ENCODE results near the gene DOCK4. TPM values are rescaled to one million over a fixed set of nuclear protein-coding genes. Genes with fewer than 3 reads are reported as not detected.

DOCK4 gene
- total RNA-seq, 2 donors from 2014 or later, result 0.21 to 1.1 TPM

DNA sequence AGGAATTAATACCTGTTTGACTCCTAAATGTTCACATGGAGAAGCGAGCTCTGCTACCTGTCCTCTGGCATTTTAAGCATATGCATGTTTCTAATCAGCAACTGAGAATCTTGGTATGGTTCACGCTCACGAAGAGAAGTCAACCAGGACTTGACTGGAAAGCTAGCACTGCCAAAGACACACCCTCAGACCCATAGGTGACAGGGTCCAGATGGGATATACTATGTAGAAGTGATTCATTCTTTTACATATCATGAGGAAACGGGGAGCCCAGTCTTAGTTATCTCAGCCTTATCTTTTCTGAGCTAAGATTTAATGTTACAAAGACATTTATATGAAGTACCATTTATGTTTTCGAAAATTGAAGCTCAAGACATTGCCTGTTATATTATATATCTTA is 313.0 kb downstream of the DOCK4 start:
- DNase-seq (ENCODE audit: low spot score in 2 of 2) (no peak), ATAC-seq (no peak)
- Mint-ChIP-seq H3K36me3 (no peaks in the 10 kb centered on the region), H3K27ac (no peak overlapping the region), H3K9me3 (no peaks in the 10 kb centered on the region)

DNA sequence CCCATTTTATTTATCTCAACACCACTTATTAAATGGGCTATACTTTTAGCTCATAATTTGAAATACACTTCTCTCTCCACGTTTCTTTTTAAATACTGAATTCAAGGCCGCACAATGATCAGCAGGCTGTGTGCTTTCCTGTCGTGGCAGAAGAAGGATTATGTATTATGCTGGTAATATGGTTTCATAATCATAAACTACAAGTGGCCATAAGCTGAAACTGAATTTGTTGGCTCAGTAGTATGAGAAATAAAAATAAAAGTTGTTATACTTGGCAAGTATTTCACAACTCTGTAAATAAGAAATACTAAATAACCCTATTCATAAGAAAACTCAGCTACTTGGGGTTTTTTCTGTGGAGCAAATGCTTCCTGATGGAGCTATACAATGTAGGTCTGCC is 313.6 kb downstream of the DOCK4 start:
- Mint-ChIP-seq H3K36me3 (no peaks in the 10 kb centered on the region), H3K9me3 (no peaks in the 10 kb centered on the region), H3K27ac (no peak overlapping the region)
- DNase-seq (ENCODE audit: low spot score in 2 of 2) (no peak), ATAC-seq (no peak)

DNA sequence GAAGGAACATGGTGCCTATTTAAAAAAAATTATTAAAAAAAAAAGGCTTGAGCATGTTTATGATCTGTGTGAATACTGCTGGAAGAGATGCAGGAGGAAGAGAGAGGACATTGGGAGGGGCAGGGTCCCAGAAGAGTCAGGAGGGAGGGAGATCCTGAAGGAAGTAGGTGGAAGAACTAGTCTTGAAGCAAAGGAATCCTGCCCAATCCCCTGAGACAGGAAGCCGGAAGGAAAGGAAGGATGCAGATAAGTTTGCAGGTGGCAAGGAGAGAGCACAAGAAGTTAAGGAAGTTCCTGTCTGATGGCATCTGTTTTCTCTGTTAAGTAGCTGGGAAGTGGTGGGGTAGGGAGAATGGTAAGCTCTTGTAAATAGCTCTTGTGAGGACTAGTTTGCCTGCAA is 318.5 kb downstream of the DOCK4 start:
- Mint-ChIP-seq H3K36me3 (no peaks in the 10 kb centered on the region), H3K27ac (no peak overlapping the region), H3K9me3 (no peaks in the 10 kb centered on the region)
- no peak for DNase-seq (ENCODE audit: low spot score in 2 of 2)
- ATAC-seq, result no peak

DNA sequence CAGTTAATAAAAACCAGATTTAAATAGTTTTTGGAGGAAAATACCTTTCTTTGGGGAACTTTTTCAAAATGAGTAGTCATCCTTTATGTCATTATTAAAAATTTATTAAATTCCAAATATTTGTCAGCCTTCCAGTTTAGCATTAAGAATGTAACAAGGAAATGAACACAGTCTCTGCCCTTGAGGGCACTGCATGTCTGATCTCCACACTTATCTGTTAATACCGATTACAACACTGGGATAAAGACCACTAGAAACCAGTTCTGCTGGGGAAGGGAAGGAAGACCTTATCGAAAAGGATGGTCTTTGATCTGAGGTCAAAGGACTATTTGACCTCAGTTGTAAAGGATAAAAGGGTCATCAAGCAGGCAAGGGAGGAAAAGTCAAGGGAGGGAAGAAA is 320.0 kb downstream of the DOCK4 start:
- no peak for DNase-seq (ENCODE audit: low spot score in 2 of 2)
- H3K27ac Mint-ChIP-seq, result no peak overlapping the region
- no peaks in the 10 kb centered on the region for H3K36me3 Mint-ChIP-seq
- ATAC-seq, result no peak
- H3K9me3 Mint-ChIP-seq, result no peaks in the 10 kb centered on the region

DNA sequence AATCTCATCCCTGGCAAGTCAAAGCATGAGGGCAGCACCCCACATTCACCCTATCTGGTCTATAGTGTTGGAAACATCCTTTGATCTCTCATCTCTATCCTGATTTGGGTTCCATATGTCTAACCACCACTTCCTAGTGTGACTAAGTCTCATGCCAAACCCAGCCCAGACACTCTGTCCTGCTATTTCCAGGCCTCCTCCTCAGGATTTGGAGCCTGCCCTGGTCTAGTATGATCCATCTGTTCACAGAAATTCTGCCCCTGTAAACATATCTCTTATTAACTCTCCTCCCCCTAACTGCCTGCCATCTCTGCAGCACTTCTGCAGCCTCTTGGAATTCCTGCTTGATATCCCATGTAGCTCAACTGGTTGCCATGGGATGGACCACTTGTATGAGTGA is 323.0 kb downstream of the DOCK4 start:
- no peaks in the 10 kb centered on the region for H3K36me3 Mint-ChIP-seq
- H3K27ac Mint-ChIP-seq, result no peak overlapping the region
- DNase-seq (ENCODE audit: low spot score in 2 of 2) (no peak), ATAC-seq (no peak)
- H3K9me3 Mint-ChIP-seq, result no peaks in the 10 kb centered on the region

DNA sequence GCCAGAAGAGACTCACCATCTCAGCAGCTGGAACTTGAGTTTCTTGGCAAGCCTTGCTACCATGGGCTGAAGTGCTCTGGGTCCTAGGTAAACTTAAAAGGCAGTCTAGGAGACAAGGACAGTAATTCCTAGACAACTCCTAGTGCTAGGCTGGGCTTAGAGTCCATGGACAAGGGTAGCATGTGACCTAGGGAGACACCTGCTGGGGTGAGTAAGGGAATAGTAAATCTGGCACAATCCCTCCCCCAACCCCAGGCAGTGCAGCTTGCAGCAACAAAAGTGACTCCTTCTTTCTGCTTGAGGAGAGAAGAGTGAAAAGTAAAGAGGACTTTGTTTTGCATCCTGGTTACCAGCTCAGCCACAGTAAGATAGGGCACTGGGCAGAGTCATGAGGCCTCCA is 327.4 kb downstream of the DOCK4 start:
- ATAC-seq, result no peak
- peaks cover 0 to 6% of the 10 kb centered on the region in 2 donors for H3K36me3 Mint-ChIP-seq
- DNase-seq (ENCODE audit: low spot score in 2 of 2), result no peak
- peaks cover 0 to 6% of the 10 kb centered on the region in 2 donors for H3K9me3 Mint-ChIP-seq
- H3K27ac Mint-ChIP-seq, result no peak overlapping the region

DNA sequence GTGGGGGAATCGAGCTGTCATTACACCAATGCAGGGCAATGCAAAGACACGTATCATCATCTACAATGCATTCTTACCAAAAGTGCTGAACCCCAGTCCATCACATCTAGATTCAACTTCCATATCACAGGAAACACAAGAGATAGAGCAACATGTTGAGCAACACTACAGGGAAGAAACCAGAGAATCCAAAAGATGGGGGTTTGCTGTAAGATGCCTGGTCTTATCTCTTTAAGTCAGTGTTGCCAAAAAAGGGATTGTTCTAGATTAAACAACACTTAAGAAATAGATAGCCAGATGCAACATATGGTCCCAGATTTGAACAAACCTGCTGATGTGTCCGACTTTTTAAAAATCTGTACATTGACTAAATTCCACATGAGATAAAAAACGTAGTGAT is 328.3 kb downstream of the DOCK4 start:
- ATAC-seq, result no peak
- H3K27ac Mint-ChIP-seq, result no peak overlapping the region
- DNase-seq (ENCODE audit: low spot score in 2 of 2), result no peak
- H3K9me3 Mint-ChIP-seq, result peaks cover 0 to 6% of the 10 kb centered on the region in 2 donors
- peaks cover 0 to 6% of the 10 kb centered on the region in 2 donors for H3K36me3 Mint-ChIP-seq

DNA sequence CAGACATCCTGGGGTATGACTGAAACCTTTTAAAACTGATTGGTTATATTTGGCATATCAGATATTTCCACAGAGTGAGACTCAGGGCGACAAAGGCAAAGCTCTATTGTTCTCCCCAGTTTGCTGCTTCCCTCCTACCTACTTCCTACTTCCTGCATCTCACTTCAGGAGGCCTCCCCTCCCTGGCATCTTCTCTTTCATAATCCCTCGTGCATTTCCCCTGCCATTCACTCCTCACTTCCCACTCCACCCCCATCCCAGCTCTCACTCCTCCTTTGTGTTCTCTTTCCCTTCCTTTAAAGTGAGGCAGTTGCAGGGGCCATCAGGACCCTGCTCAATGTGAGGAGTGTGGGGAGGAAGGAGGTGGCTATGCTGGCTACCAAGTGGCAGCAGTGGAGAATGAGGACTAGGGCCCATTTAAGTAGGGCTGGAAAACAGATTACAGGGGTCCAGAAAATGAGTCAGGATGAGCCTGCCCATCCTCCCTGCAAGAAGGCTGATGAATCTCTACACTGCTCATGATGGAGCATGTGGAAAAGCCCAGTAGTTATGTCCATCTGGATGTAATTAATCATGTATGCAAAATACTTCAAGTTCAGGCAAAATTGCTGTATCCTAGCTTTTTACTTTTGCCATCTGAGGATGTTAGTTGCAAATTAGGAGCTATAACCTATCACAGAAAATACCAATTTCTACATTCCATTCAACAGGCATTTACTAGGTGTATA is 332.1 kb downstream of the DOCK4 start:
- Mint-ChIP-seq H3K36me3 (peaks cover 0 to 6% of the 10 kb centered on the region in 2 donors), H3K27ac (no peak overlapping the region), H3K9me3 (peaks cover 0 to 6% of the 10 kb centered on the region in 2 donors)
- ATAC-seq (no peak), DNase-seq (ENCODE audit: low spot score in 2 of 2) (no peak)

DNA sequence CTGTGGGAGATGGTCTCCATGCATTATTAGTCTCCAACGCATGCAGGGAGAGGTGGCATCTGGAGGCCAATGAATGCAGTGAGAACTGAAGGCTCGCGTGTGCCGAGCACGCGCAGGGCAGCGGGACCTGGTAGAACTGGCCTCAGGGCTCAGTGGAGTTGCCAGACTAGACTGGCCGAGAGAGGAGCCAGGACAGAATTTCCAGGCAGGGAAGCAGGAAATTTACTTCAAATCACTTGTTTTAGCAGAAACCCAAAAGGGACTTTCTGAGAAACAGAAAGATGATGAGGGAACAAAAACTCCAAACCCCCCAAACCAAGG is 332.9 kb downstream of the DOCK4 start:
- DNase-seq (ENCODE audit: low spot score in 2 of 2) (no peak), ATAC-seq (no peak)
- Mint-ChIP-seq H3K36me3 (peaks cover 0 to 6% of the 10 kb centered on the region in 2 donors), H3K27ac (no peak overlapping the region), H3K9me3 (peaks cover 0 to 6% of the 10 kb centered on the region in 2 donors)

DNA sequence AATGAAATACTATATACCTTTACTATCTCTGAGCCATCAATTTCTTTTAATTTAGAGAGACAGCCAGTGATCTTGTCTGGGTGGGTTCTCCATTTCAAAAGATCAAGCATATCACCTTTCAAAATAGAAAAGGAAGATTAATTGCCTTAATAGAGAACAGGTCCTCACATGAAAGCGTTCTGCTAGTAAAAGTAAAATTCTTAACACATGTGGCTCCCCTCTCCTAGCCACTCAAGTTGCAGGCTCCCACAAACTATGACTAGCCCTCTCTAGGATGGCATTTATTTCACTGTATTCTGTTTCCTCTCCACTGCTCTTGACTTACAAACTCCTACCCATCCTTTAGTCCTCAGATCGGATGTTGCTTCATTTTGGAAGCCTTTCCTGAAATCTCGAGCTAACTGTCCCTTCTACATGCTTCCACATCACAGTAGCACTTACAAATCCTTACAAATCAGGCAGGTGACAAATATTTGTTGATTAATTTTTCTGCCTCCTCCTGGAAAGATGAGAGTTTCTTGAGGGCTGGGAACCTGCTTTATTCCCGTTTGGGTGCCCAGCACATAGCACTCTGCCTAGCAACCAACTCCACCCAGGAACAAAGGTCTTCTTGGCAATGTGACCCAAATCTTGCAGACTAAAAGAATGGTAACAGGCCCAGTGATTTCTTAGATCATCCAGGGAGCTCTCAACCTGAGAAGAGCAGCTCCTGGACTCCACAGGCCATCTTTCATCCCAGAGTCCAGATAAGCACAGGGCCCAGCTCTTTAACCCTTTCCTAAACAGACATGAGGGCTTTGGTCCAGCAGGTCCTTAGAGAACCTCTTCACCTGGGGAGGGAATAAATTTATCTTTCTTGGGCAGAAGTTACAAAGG is 333.5 kb downstream of the DOCK4 start:
- peaks cover 0 to 3% of the 10 kb centered on the region in 2 donors for H3K36me3 Mint-ChIP-seq
- DNase-seq (ENCODE audit: low spot score in 2 of 2) (no peak), ATAC-seq (no peak)
- H3K27ac Mint-ChIP-seq, result no peak overlapping the region
- peaks cover 0 to 3% of the 10 kb centered on the region in 2 donors for H3K9me3 Mint-ChIP-seq

DNA sequence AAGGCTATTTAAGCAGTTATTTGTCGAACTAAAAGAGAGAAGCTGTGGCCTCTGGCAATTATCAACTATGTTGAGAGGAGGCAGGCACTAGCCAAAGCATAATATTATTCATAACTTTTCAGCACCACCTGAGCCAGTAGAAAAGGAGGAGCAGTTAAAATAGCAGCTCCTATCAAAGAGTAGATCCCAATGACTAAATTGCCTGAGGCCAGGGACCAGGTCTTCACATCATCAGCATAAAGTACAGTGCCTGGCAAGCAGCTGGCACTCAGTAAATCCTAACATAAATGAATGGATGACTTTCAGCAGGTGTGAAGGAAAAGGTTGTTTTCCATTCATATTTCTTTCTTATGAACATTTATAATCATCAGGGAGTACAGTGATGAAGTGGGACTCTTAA is 334.9 kb downstream of the DOCK4 start:
- Mint-ChIP-seq H3K36me3 (no peaks in the 10 kb centered on the region), H3K9me3 (no peaks in the 10 kb centered on the region), H3K27ac (no peak overlapping the region)
- DNase-seq (ENCODE audit: low spot score in 2 of 2) (no peak), ATAC-seq (no peak)

DNA sequence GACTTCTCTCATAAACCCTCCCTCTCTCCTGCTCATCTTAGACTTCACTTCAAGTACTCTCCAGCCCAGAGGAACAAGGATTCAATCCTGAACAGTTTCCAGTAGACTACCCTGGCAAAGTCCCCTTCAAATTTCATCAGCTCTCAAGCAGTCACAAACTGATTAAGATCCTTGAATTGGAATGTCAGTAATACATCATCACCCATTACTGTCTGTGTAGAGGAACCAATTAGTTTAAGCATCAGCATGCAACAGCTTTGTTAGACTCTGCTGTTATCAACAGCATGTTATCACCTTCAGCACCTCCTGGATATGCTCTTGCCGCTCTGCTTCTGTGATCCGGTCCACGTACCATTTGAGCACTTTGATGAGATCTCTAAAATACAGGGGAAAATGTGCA is 336.9 kb downstream of the DOCK4 start:
- Mint-ChIP-seq H3K36me3 (no peaks in the 10 kb centered on the region), H3K9me3 (no peaks in the 10 kb centered on the region), H3K27ac (no peak overlapping the region)
- ATAC-seq, result no peak
- DNase-seq (ENCODE audit: low spot score in 2 of 2), result no peak

DNA sequence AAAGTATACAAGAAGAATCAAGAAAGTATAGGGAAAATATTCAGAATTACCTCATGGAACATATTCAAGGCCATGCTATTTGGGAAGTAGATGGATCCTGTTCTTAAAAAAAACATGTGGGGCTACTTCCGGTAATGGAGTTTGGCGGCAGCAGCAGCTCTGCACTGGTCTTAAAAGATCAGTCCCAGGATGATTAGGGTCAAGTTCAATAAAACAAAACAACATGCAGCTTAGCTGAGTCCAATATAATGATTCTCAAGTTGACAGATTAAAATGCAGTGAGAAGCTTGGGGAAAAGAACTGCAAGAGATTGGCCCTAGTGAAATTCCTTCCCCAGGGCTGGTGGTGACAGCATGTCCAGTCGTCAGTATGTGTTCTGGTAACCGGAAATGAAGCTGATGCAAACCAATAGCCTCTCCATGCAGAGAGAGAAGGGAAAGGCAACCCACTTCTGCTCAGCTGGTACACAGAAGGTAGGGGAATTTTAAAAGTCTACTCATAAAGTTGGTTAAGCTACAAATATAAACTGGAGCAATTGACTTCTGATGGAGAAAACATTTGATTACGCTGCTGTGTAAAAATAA is 338.8 kb downstream of the DOCK4 start:
- DNase-seq (ENCODE audit: low spot score in 2 of 2) (no peak), ATAC-seq (no peak)
- Mint-ChIP-seq H3K27ac (no peak overlapping the region), H3K9me3 (no peaks in the 10 kb centered on the region), H3K36me3 (no peaks in the 10 kb centered on the region)

DNA sequence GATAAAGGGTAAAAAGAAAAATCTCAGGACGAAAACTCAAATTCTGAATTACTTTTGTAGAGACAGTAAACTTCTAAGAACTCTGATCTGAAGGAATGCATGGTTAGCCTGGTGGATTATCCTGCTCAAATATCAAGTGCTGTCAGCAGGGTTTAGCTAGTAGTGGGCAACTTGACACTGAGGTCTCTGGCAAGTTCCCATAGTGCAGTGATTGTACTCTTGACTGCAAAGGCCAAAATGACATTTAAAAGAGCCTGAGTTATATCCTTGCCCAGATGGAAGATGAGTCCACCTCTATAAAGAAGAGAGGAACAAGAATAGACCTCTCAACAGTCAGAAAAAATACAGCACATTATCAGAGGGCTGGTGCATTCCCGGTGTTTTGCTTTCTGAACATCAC is 339.4 kb downstream of the DOCK4 start:
- ATAC-seq, result no peak
- Mint-ChIP-seq H3K9me3 (no peaks in the 10 kb centered on the region), H3K27ac (no peak overlapping the region), H3K36me3 (no peaks in the 10 kb centered on the region)
- DNase-seq (ENCODE audit: low spot score in 2 of 2), result no peak

DNA sequence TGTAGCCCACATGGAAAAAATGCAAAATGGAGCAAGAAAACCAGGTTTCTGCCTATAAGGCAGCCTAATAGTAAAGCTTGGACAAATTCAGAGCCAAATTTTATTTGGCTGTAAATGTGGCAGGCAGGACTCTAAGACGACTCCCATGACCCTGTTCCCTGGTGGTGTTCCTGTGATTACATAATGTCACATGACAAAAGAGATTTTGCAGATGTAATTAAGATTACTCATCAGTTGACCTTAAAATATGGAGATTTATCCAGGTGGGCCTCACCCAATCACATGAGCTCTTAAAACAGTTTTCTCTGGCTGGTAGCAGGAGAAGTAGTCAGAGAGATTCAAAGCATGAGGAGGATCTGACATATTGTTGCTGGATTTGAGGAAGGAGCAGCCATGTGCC is 340.8 kb downstream of the DOCK4 start:
- DNase-seq (ENCODE audit: low spot score in 2 of 2), result no peak
- Mint-ChIP-seq H3K27ac (no peak overlapping the region), H3K36me3 (no peaks in the 10 kb centered on the region), H3K9me3 (no peaks in the 10 kb centered on the region)
- ATAC-seq, result no peak

DNA sequence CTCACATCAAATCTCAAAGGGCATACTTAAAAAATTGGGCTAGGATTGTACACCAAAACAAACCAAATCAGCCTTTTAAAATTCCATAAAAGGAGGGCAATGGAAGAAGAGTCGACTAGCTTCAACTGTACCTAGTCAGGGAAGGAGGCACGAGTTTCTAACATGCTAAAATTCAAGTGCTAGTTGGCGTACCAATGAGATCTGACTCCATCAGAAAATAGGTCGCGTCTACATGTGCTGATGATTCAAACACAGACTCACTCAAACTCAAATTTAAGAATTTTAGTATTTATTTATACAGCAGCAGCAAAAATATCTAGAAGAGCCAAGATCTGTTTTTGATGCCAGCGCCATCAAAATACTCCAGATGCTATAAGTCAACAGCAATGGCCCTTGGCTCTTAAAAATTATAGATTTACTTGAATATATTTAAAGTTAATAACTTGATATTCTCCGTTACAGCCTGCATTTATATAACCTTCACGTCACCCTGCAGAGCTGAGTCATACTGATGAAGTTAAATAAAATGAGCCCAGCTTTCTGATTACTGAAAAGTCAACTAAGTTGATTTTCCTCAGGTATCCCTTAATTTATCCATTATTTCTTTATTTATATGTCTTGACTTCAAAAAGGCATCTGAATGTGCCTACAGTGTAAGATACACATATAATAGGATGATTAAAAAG is 341.8 kb downstream of the DOCK4 start:
- Mint-ChIP-seq H3K9me3 (no peaks in the 10 kb centered on the region), H3K36me3 (no peaks in the 10 kb centered on the region), H3K27ac (no peak overlapping the region)
- no peak for DNase-seq (ENCODE audit: low spot score in 2 of 2)
- ATAC-seq, result no peak

DNA sequence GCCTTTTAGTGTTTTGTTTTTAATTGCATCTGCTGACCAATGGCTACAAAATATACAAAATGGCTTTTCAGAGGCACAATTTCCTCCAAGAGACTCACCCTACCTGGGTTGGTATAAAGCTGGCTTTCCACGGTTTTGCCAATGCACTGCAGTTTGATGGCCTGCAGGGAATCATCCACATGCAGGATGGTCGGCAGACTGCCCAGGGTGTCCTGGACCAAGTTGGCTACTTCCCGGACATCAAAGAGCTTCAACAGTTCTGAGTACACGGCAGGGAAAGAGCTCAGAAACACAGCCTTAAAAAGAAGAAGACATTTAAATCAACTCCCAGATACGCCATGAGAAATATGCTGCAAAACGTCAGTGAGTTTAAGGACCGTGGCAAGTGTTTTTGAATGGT is 342.9 kb downstream of the DOCK4 start:
- Mint-ChIP-seq H3K9me3 (no peaks in the 10 kb centered on the region), H3K36me3 (no peaks in the 10 kb centered on the region), H3K27ac (no peak overlapping the region)
- no peak for ATAC-seq
- no peak for DNase-seq (ENCODE audit: low spot score in 2 of 2)
